Liver (tissue), 9 donors: ENCODE data around the gene WNK2. TPM values are rescaled to one million over a fixed set of nuclear protein-coding genes. Genes with fewer than 3 reads are reported as not detected.

Experiments
- DNase-seq: peaks from one replicate; pipeline ENCODE4 v3.0.0-alpha.2; 2017; ENCODE audit warnings: low spot score
- H3K27ac ChIP-seq, 2 donors: one replicate each; pipeline ENCODE4 v1.7.0; 2013; ENCODE audit warnings: inconsistent platforms in 2 of 2, low read length in 2 of 2, control low read depth in 1 of 2, low read depth in 1 of 2, mild to moderate bottlenecking in 1 of 2
- H3K27me3 ChIP-seq, 4 donors: one replicate each; pipeline versions ENCODE4 v1.6.1 to v1.7.0; 2013; ENCODE audit warnings: low read length in 3 of 4, inconsistent platforms in 1 of 4, mild to moderate bottlenecking in 1 of 4, moderate library complexity in 1 of 4; ENCODE audit not compliant: control insufficient read depth in 4 of 4, insufficient read depth in 4 of 4
- H3K36me3 ChIP-seq, 4 donors: one replicate each; pipeline versions ENCODE4 v1.6.1 to v1.7.0; 2013; ENCODE audit warnings: low read length in 3 of 4, mild to moderate bottlenecking in 3 of 4, low read depth in 1 of 4, moderate library complexity in 1 of 4; ENCODE audit not compliant: control insufficient read depth in 4 of 4, insufficient read depth in 3 of 4
- H3K4me1 ChIP-seq, 4 donors: one replicate each; pipeline versions ENCODE4 v1.6.1 to v1.7.0; 2013; ENCODE audit warnings: low read length in 3 of 4, mild to moderate bottlenecking in 3 of 4, moderate library complexity in 1 of 4; ENCODE audit not compliant: control insufficient read depth in 4 of 4, insufficient read depth in 4 of 4
- H3K4me3 ChIP-seq, 3 donors: one replicate each; pipeline versions ENCODE4 v1.6.1 to v1.7.0; 2013; ENCODE audit warnings: low read length in 3 of 3, control low read depth in 1 of 3, low read depth in 1 of 3, mild to moderate bottlenecking in 1 of 3
- H3K9ac ChIP-seq, 2 donors: one replicate each; pipeline ENCODE4 v1.7.0; 2013; ENCODE audit warnings: low read length in 2 of 2, mild to moderate bottlenecking in 2 of 2, moderate library complexity in 2 of 2, control low read depth in 1 of 2, low read depth in 1 of 2
- H3K9me3 ChIP-seq, 4 donors: one replicate each; pipeline versions ENCODE4 v1.6.1 to v1.7.0; 2013; ENCODE audit warnings: low read length in 3 of 4; ENCODE audit not compliant: control insufficient read depth in 4 of 4
- ATF3 ChIP-seq: IDR thresholded peaks from 2 replicates; pipeline ENCODE4 v1.6.1; 2016; ENCODE audit warnings: antibody characterized with exemption
- CTCF ChIP-seq: fragments of 150-350 bp; IDR thresholded peaks from 2 replicates; pipeline ENCODE4 v1.5.1; 2017; ENCODE audit warnings: improper control_type of control experiment, low read depth, low read length; ENCODE audit not compliant: missing input control
- EGR1 ChIP-seq, 2 donors: IDR thresholded peaks; 2 replicates each; pipeline ENCODE4 v1.6.1; 2016 to 2018; ENCODE audit warnings: antibody characterized with exemption in 2 of 2, low read depth in 2 of 2
- FOXA1 ChIP-seq: IDR thresholded peaks from 2 replicates; pipeline ENCODE4 v1.6.1; 2016; ENCODE audit warnings: antibody characterized with exemption
- FOXA2 ChIP-seq: IDR thresholded peaks from 2 replicates; pipeline ENCODE4 v1.6.1; 2016; ENCODE audit warnings: antibody characterized with exemption
- GABPA ChIP-seq, 2 donors: IDR thresholded peaks in 1 of 2; conservative IDR thresholded peaks in 1 of 2; 2 replicates each; pipeline ENCODE4 v1.6.1; 2016; ENCODE audit warnings: antibody characterized with exemption in 2 of 2, mild to moderate bottlenecking in 1 of 2, moderate library complexity in 1 of 2
- HNF4A ChIP-seq, 2 donors: conservative IDR thresholded peaks; 2 replicates each; pipeline ENCODE4 v1.6.1; 2016; ENCODE audit warnings: antibody characterized with exemption in 2 of 2, mild to moderate bottlenecking in 2 of 2
- HNF4G ChIP-seq: IDR thresholded peaks from 2 replicates; pipeline ENCODE4 v1.6.1; 2016; ENCODE audit warnings: antibody characterized with exemption
- JUND ChIP-seq, 2 donors: IDR thresholded peaks; 2 replicates each; pipeline ENCODE4 v1.6.1; 2016; ENCODE audit warnings: antibody characterized with exemption in 2 of 2
- MAX ChIP-seq: IDR thresholded peaks from 2 replicates; pipeline ENCODE4 v1.6.1; 2016; ENCODE audit warnings: antibody characterized with exemption
- NR2F2 ChIP-seq: IDR thresholded peaks from 2 replicates; pipeline ENCODE4 v1.6.1; 2016; ENCODE audit warnings: antibody characterized with exemption
- RAD21 ChIP-seq, 2 donors: IDR thresholded peaks; 2 replicates each; pipeline ENCODE4 v1.6.1; 2016; ENCODE audit warnings: antibody characterized with exemption in 2 of 2, mild to moderate bottlenecking in 2 of 2
- REST ChIP-seq: IDR thresholded peaks from 2 replicates; pipeline ENCODE4 v1.6.1; 2016; ENCODE audit warnings: antibody characterized with exemption, mild to moderate bottlenecking
- RXRA ChIP-seq, 2 donors: IDR thresholded peaks; 2 replicates each; pipeline ENCODE4 v1.6.1; 2017 to 2018; ENCODE audit warnings: antibody characterized with exemption in 2 of 2, mild to moderate bottlenecking in 1 of 2
- SP1 ChIP-seq: IDR thresholded peaks from 2 replicates; pipeline ENCODE4 v1.6.1; 2018; ENCODE audit warnings: antibody characterized with exemption, mild to moderate bottlenecking
- TAF1 ChIP-seq: conservative IDR thresholded peaks from 2 replicates; pipeline ENCODE4 v1.6.1; 2016; ENCODE audit warnings: antibody characterized with exemption, mild to moderate bottlenecking
- YY1 ChIP-seq: IDR thresholded peaks from 2 replicates; pipeline ENCODE4 v1.6.1; 2016; ENCODE audit warnings: antibody characterized with exemption, mild to moderate bottlenecking
- ZBTB33 ChIP-seq: IDR thresholded peaks from 2 replicates; pipeline ENCODE4 v1.6.1; 2016; ENCODE audit warnings: antibody characterized with exemption
- WGBS: extraction: QIAGEN DNeasy Blood & Tissue Kit; methylation state at CpG from one replicate; pipeline ENCODE4 v1.1.7; 2013; 5-methylcytosine and 5-hydroxymethylcytosine counted together
- polyA plus RNA-seq, 2 donors: library from polyadenylated mRNA; stranded (reverse) in 1 of 2; unstranded in 1 of 2; fragments of 200-250 nt in 1 of 2; fragments of >200 nt in 1 of 2; fragmentation: Nextera tagmentation in 1 of 2; extraction: Ambion mirVana in 1 of 2; gene quantifications; one replicate each; pipeline versions ENCODE4 v1.2.1 to v1.2.3, GENCODE V29; 2013 to 2015
- total RNA-seq, 2 donors: library from RNA; depleted of rRNA; stranded (reverse); fragments of >200 nt; gene quantifications; one replicate each; pipeline ENCODE4 v1.2.3, GENCODE V29; 2014
- donor health status: healthy.
- donor health status: healthy.
- donor health status: healthy.
- donor health status: healthy.
- donor health status: healthy.

WNK2 gene
- total and polyA plus RNA-seq, 4 donors = 0.65 to 4.4 (median 1.7) TPM

GRCh38 chr9:93161786-93162562 lies 22.0 kb upstream of the WNK2 start:
- DNase-seq = no peak
- Histone ChIP-seq H3K36me3 (no peaks in the 10 kb centered on the region), H3K4me1 (no peaks in the 10 kb centered on the region), H3K27ac (no peak overlapping the region), H3K4me3 (no peak overlapping the region), H3K9me3 (no peaks in the 10 kb centered on the region), H3K27me3 (no peaks in the 10 kb centered on the region), H3K9ac (no peak overlapping the region)
- 77% methylated on average over 11 of the region's 11 CpGs for WGBS
- TF ChIP-seq TAF1 (no peak), HNF4A (conservative IDR thresholded peaks at IDR 0.05) (no peak), GABPA (IDR thresholded peaks at IDR 0.05 in 1 of 2, conservative IDR thresholded peaks at IDR 0.05 in 1 of 2) (no peak), HNF4G (no peak), YY1 (no peak), REST (no peak), RXRA (IDR thresholded peaks at IDR 0.05) (no peak), EGR1 (IDR thresholded peaks at IDR 0.05; ENCODE audit: low read depth in 2 of 2) (no peak), JUND (IDR thresholded peaks at IDR 0.05) (no peak), NR2F2 (no peak), RAD21 (IDR thresholded peaks at IDR 0.05) (no peak), FOXA1 (no peak), MAX (no peak), CTCF (no peak), ATF3 (no peak), SP1 (no peak), FOXA2 (no peak), ZBTB33 (no peak)
